ENCODE data around the gene WNT2. TPM values are rescaled to one million over a fixed set of nuclear protein-coding genes. Genes with fewer than 3 reads are reported as not detected.

Gene WNT2
- polyA plus RNA-seq, 1 experiment = 8.4 TPM

DNA sequence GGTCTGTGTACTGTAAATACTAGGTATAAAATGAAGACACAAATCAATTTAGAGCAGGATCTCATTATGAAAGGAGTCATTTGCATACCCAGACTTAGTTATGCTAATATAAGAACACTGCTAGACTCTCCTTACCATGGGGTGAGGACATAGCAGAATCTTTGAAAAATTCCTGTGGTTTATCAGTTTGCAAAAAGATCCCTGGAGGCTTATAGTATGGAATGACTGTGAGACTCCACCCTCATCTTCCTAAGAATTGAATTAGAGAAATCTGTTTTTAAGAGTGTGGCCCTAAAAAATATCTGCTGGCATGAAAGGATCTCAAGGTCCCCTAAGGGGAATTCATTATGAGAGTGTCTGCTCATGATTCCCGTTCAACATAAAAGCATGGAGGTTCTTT, 63.2 kb downstream of the WNT2 start:
- no peak for DNase-seq (ENCODE audit: low read depth)
- H3K27me3 ChIP-seq (ENCODE audit: control insufficient read depth, insufficient read depth, low read length) = no peaks in the 10 kb centered on the region
- ChIA-PET POLR2A (no interaction called here), CTCF (no interaction called here)
- H3K36me3 ChIP-seq (ENCODE audit: control insufficient read depth, insufficient read depth, low read length) = no peaks in the 10 kb centered on the region
- TF ChIP-seq, protein P1, sequence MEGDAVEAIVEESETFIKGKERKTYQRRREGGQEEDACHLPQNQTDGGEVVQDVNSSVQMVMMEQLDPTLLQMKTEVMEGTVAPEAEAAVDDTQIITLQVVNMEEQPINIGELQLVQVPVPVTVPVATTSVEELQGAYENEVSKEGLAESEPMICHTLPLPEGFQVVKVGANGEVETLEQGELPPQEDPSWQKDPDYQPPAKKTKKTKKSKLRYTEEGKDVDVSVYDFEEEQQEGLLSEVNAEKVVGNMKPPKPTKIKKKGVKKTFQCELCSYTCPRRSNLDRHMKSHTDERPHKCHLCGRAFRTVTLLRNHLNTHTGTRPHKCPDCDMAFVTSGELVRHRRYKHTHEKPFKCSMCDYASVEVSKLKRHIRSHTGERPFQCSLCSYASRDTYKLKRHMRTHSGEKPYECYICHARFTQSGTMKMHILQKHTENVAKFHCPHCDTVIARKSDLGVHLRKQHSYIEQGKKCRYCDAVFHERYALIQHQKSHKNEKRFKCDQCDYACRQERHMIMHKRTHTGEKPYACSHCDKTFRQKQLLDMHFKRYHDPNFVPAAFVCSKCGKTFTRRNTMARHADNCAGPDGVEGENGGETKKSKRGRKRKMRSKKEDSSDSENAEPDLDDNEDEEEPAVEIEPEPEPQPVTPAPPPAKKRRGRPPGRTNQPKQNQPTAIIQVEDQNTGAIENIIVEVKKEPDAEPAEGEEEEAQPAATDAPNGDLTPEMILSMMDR (IDR thresholded peaks at IDR 0.05; ENCODE audit: insufficient read depth, low read depth, low read length) = no peak
- no peak overlapping the region for H3K4me3 ChIP-seq (ENCODE audit: low read depth, low read length)

DNA sequence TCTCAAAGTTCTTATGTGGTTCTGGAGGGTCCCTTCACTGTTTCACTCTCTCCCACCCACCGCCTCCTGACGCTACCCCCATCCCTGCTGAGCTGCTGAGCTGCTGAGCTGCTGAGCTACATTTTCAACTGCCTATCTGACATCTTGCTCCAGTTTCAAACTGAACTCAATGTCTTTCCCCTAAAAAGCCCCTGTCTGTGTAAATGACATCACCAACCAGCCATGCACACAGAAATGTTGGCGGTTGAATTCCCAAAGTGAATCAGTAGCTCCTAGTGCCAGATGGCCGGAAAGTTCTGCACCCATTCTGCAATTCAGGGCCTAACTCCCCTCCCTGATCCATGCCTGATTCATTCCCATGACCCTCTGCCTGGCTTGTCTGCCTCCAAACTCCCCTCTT, 71.2 kb downstream of the WNT2 start:
- Histone ChIP-seq H3K27me3 (ENCODE audit: control insufficient read depth, insufficient read depth, low read length) (no peaks in the 10 kb centered on the region), H3K4me3 (ENCODE audit: low read depth, low read length) (no peak overlapping the region), H3K36me3 (ENCODE audit: control insufficient read depth, insufficient read depth, low read length) (no peaks in the 10 kb centered on the region)
- TF ChIP-seq, protein P1 (IDR thresholded peaks at IDR 0.05; ENCODE audit: insufficient read depth, low read depth, low read length) = no peak
- ChIA-PET POLR2A (interaction anchor here (0.6 kb wide), 1 partner anchor 21 kb away, joined by 6 read pairs; no protein-coding TSS in a partner anchor), CTCF (interaction anchor here (1.6 to 2.2 kb wide), 4 partner anchors 11 to 61 kb away, joined by 4 to 11 read pairs (median 5); no protein-coding TSS in a partner anchor)
- DNase-seq (ENCODE audit: low read depth) = no peak

DNA sequence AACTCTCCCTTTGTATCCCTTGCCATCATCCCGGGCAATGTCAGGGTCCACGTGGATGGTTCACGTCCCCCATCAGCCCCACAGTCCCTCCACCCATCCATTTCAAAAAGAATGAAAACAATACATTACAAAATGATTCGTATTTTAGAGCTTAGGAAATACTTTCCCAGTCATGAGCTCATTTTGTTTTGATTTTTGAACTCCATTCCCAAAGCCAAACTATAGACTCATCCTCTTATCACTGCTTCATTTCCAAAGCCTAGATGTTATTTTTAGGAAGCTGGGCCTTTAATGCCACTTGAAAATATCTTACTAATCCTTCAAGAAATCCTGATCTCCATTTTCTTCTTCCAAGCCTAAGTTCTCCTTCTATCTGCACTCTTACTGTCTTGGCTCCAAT, 72.1 kb downstream of the WNT2 start:
- Histone ChIP-seq H3K27me3 (ENCODE audit: control insufficient read depth, insufficient read depth, low read length) (no peaks in the 10 kb centered on the region), H3K36me3 (ENCODE audit: control insufficient read depth, insufficient read depth, low read length) (no peaks in the 10 kb centered on the region), H3K4me3 (ENCODE audit: low read depth, low read length) (no peak overlapping the region)
- POLR2A ChIA-PET = interaction anchor here (0.6 kb wide), 1 partner anchor 801 kb away, joined by 3 read pairs; no protein-coding TSS in a partner anchor
- TF ChIP-seq, protein P1 (IDR thresholded peaks at IDR 0.05; ENCODE audit: insufficient read depth, low read depth, low read length) = no peak
- DNase-seq (ENCODE audit: low read depth) = no peak
- CTCF ChIA-PET = interaction anchor here (0.8 to 2.2 kb wide), 4 partner anchors 11 to 208 kb away, joined by 4 to 11 read pairs (median 5); no protein-coding TSS in a partner anchor

DNA sequence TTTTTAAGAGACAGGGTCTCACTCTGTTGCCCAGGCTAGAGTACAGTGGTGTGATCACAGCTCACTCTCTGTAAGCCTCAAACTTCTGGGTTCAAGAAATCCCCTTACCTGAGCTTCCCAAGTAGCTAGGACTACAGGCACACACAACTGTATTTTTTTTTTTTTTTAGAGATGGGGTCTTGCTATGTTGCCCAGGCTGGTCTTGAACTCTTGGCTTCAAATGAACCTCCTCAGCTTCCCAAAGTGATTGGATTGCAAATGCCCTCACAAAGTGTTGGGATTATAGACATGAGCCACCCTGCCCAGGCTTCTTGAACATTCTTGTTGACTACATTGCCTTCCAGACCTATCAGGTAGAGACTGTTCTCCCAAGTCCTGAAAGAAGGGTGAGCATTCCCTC, 72.6 kb downstream of the WNT2 start:
- H3K4me3 ChIP-seq (ENCODE audit: low read depth, low read length) = no peak overlapping the region
- no peaks in the 10 kb centered on the region for H3K27me3 ChIP-seq (ENCODE audit: control insufficient read depth, insufficient read depth, low read length)
- DNase-seq (ENCODE audit: low read depth) = no peak
- ChIA-PET CTCF (interaction anchor here (2.1 kb wide), 1 partner anchor 11 kb away, joined by 5 read pairs; no protein-coding TSS in a partner anchor), POLR2A (no interaction called here)
- H3K36me3 ChIP-seq (ENCODE audit: control insufficient read depth, insufficient read depth, low read length) = no peaks in the 10 kb centered on the region
- TF ChIP-seq, protein P1 (IDR thresholded peaks at IDR 0.05; ENCODE audit: insufficient read depth, low read depth, low read length) = no peak

DNA sequence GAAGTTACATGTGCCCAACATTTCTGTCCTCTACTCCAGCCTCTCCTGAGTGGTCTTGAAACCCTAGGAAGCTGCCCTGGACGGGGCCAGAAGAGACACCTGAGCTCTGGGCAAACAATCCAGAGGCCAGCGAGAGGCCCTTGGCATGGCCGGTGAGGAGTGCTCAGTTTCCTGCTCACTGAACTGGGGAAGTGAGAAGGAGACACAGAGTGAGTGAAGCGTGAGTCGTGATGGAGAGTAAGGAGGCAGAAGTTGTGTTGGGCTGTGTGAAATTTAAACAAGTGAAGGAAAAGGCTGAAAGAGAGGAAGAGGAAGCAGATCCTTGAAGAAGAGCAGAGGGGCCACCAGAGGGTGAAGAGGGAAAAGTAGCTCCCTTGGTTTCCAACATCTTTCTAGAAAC, 73.2 kb downstream of the WNT2 start:
- Histone ChIP-seq H3K27me3 (ENCODE audit: control insufficient read depth, insufficient read depth, low read length) (no peaks in the 10 kb centered on the region), H3K36me3 (ENCODE audit: control insufficient read depth, insufficient read depth, low read length) (no peaks in the 10 kb centered on the region), H3K4me3 (ENCODE audit: low read depth, low read length) (no peak overlapping the region)
- TF ChIP-seq, protein P1 (IDR thresholded peaks at IDR 0.05; ENCODE audit: insufficient read depth, low read depth, low read length) = no peak
- CTCF ChIA-PET = interaction anchor here (2.1 kb wide), 1 partner anchor 10 kb away, joined by 5 read pairs; no protein-coding TSS in a partner anchor
- DNase-seq (ENCODE audit: low read depth) = no peak
- POLR2A ChIA-PET = no interaction called here

All from BJ (cell line).